OCI-LY1 (cell line): Measurements from ENCODE around the gene ELOA2.

Experiments
- CTCF ChIP-seq: fragments of 200-600 bp; sonication (generic), shearing (Covaris generic); IDR thresholded peaks from 2 replicates; pipeline ENCODE4 v1.5.1; 2017; ENCODE audit warnings: mild to moderate bottlenecking, antibody characterized with exemption, low read length, moderate library complexity, mixed read lengths
- EZH2 ChIP-seq: fragments of 200-600 bp; sonication (generic), shearing (Covaris generic); IDR thresholded peaks from 2 replicates; pipeline ENCODE4 v1.8.0; 2017; ENCODE audit warnings: borderline replicate concordance, mixed run types, mild to moderate bottlenecking, antibody characterized with exemption, low read length, moderate library complexity, mixed read lengths

- TF ChIP-seq CTCF (no peak), EZH2 (no peak)
Measured at GRCh38 chr18:47080872-47081271, 45.5 kb upstream of the ELOA2 start.
